SKM-1 (cell line): ENCODE data around the gene MAGIX.

Experiments used
- DNase-seq: peaks from one replicate; lab custom pipeline; 2025; ENCODE audit not compliant: unreplicated experiment; lab: John Stamatoyannopoulos, UW

The MAGIX gene

DNA sequence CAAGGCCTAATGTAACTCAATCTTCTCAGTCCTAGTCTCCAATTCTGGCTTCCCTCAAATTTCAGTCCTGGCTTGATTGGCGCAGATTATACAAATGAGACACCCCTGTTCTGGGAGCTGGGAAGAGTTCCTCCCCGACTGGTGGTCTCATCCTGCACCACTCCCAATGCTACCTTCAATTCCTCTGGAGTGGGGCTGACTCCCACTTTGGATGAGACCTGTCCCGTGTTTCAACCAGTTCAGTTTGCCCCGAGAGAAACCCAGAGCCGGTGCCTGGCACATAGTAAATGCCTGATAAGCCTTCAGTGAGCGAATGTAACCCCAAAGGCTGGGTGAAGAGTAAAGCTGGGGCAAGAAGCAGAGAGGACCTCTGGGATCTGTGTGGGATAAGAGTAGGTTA, 41.5 kb downstream of the MAGIX start:
- no peak for DNase-seq

GRCh38 chrX:49204709-49205108, 42.2 kb downstream of the MAGIX start:
- DNase-seq = no peak

- DNase-seq = no peak
Observed at GRCh38 chrX:49205443-49205842, 42.9 kb downstream of the MAGIX start.

GRCh38 chrX:49206543-49206942, 44.0 kb downstream of the MAGIX start:
- no peak for DNase-seq

- no peak for DNase-seq
Observed at GRCh38 chrX:49208399-49208798, 45.8 kb downstream of the MAGIX start.

DNA sequence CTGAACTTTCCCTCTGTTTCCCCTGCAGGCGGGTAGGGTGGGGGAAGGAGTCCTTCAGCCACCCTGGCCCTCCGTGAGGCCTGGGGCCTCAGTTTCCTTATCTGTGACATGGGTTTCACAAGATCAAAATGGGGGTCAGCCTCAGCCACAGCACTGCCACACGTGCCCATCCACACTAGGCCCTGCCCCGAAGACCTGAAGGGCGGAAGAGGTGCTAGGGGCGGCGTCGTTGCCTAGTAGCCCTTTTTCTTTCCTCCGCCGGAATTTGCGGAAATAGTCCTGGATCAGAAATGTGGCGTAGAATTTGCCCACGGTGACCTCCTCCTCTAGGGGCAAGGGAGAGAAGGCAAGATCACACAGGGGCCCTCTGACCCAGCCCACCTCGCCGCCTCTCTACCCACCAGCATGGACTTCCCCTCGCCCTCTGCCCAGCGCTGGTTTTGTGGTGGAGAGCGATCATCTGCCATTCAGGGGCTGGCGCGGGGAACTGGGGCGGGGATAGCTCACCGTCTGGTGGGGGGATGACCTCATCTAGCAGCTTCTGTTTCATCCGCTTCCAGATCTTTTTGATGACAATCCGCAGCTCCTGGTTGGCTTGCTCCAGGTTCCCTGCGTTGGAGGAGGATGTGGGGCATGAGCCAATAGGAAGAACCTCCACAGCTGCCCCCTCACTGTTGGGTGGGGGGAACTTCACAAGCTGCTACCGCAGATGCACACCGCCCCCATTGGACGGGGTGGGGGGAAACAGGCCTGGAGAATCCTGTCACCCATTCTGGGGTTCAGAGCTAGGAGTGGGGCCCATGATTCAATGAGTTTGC, 47.1 kb downstream of the MAGIX start:
- no peak for DNase-seq

DNA sequence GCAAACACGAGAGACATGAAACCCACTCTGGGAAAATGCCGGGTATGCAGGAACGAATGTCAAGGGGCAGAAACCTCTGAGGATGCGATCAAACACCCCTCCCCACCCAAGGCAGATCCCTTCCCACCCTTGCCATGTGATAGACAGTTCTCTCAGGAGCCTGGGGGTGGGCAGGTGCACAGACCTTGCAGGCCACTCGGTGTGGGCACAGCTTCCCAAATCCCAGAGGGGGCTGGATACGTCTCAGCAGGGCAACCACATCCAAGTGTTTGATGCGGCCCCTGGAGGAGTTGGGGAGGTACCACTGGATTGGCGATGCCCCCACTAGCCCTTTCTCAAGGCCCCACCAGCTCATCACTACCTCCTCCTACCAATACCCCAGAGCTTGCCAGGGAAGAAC, 47.8 kb downstream of the MAGIX start:
- no peak for DNase-seq

- DNase-seq = no peak
Observed at GRCh38 chrX:49211074-49211473, 48.5 kb downstream of the MAGIX start.

- no peak for DNase-seq
Observed at GRCh38 chrX:49212209-49212608, 49.7 kb downstream of the MAGIX start.

- no peak for DNase-seq
Observed at GRCh38 chrX:49212861-49213260, 50.3 kb downstream of the MAGIX start.

DNA sequence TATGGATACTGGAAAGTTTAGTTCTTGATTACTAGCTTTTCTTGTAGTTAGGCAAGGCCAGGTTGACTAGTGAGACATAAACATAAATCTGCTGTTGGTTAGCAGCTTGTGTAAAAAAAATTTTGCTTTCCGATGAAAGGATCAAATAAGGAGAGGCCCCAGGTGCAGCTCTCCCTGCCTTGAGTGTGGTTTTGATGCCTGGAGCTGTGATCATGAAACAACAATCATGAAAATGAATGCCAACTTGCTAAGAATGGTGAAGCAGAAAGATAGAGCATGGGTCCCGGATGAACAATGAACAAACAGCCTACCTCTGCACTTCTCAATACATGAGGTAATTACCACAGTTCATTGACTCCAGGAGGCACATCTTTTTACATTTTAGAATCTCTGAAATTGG, 51.9 kb downstream of the MAGIX start:
- no peak for DNase-seq

DNA sequence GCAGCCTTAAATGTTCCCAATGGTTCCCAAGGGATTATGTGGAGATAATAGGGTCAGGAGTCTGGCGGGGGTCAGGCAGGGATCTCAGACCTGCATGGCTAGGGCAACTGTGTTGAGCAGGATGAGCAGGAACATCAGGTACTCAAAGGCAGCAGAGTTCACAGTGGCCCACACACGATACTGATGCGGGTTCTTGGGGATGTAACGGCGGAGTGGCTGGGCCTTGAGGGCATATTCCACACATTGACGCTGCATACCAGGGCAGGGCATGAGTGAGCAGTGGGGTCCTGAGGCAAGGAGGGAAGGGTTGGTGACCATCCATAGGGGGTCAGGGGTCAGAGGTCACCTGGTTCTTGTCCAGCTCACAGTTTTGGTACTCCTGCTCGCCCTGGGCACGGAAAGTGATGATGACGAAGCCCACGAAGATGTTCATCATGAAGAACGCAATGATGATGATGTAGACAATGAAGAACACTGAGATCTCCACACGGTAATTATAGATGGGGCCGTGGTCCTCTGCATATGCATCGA, 52.5 kb downstream of the MAGIX start:
- no peak for DNase-seq
